Measurements from ENCODE around the gene BST1. TPM values are rescaled to one million over a fixed set of nuclear protein-coding genes. Genes with fewer than 3 reads are reported as not detected.

Gene BST1
- total and polyA plus RNA-seq, 4 donors: 4.1 to 53.5 (median 11.0) TPM

DNA sequence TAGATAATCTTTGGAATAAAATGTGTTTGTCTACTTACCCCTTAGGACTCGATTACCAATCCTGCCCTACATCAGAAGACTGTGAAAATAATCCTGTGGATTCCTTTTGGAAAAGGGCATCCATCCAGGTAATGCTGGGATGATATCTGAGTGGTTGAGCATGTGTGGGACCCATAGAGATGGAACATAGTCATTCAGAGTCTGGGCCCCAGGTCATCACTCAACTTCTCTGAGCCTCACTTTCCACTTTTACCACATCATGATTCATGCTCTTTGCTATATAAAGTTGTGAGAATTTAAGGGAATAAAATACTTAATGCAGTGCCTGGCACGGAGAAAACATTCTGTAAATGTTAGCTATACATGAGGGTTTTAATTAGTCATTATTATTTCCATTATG is 8.9 kb downstream of the BST1 start:
- ATAC-seq (ENCODE audit: insufficient read depth, low FRiP score): no peak
- no peaks in the 10 kb centered on the region for H3K36me3 ChIP-seq (ENCODE audit: control insufficient read depth in 4 of 4, insufficient read depth in 4 of 4, low read length in 4 of 4)
- no peak overlapping the region for H3K9ac ChIP-seq (ENCODE audit: insufficient read depth in 1 of 2, low read length in 2 of 2)
- no peak overlapping the region for H3K4me3 ChIP-seq
- no peak for DNase-seq
- 91 to 94% methylated on average over 2 of the region's 2 CpGs for WGBS, 2 donors
- no peaks in the 10 kb centered on the region for H3K27me3 ChIP-seq (ENCODE audit: control insufficient read depth in 3 of 3, insufficient read depth in 3 of 3, low read length in 2 of 3)
- H3K27ac ChIP-seq (ENCODE audit: low read depth in 1 of 2, low read length in 1 of 2): no peak overlapping the region
- H3K4me1 ChIP-seq (ENCODE audit: control insufficient read depth in 5 of 5, insufficient read depth in 5 of 5, low read length in 5 of 5): peaks cover 0 to 8% (median 0%) of the 10 kb centered on the region in 5 donors
- no peaks in the 10 kb centered on the region for H3K9me3 ChIP-seq (ENCODE audit: control insufficient read depth in 4 of 4, insufficient read depth in 3 of 4, low read length in 3 of 4)
- TF ChIP-seq CTCF (IDR thresholded peaks at IDR 0.05; ENCODE audit: control extremely low read depth, extremely low read depth): no peak

DNA sequence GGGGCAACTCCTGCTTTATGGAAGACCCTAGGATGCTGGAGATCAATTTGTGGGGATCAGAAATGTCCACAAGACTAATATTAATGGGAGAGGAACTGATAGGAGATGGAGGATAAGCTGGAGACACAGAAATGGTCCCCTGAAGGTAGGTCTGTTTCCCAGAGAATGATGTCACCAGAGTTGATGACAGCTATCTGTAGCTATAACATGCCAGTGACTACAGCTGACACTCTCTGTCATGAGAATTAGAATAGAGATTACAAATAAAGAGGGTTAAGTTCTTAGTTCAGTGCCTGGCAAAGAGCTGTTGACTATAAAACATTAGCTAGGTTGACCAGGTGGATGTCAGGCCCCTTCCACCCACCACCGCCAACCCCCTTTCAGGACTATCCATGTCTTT is 9.3 kb downstream of the BST1 start:
- no peak for TF ChIP-seq CTCF (IDR thresholded peaks at IDR 0.05; ENCODE audit: control extremely low read depth, extremely low read depth)
- Histone ChIP-seq H3K9ac (ENCODE audit: insufficient read depth in 1 of 2, low read length in 2 of 2) (no peak overlapping the region), H3K36me3 (ENCODE audit: control insufficient read depth in 4 of 4, insufficient read depth in 4 of 4, low read length in 4 of 4) (no peaks in the 10 kb centered on the region), H3K4me1 (ENCODE audit: control insufficient read depth in 5 of 5, insufficient read depth in 5 of 5, low read length in 5 of 5) (peaks cover 0 to 8% (median under 1%) of the 10 kb centered on the region in 5 donors), H3K27ac (ENCODE audit: low read depth in 1 of 2, low read length in 1 of 2) (no peak overlapping the region), H3K27me3 (ENCODE audit: control insufficient read depth in 3 of 3, insufficient read depth in 3 of 3, low read length in 2 of 3) (no peaks in the 10 kb centered on the region), H3K9me3 (ENCODE audit: control insufficient read depth in 4 of 4, insufficient read depth in 3 of 4, low read length in 3 of 4) (no peaks in the 10 kb centered on the region), H3K4me3 (no peak overlapping the region)
- ATAC-seq (ENCODE audit: insufficient read depth, low FRiP score): no peak
- 96 to 97% methylated on average over 1 of the region's 1 CpG for WGBS, 2 donors
- no peak for DNase-seq

DNA sequence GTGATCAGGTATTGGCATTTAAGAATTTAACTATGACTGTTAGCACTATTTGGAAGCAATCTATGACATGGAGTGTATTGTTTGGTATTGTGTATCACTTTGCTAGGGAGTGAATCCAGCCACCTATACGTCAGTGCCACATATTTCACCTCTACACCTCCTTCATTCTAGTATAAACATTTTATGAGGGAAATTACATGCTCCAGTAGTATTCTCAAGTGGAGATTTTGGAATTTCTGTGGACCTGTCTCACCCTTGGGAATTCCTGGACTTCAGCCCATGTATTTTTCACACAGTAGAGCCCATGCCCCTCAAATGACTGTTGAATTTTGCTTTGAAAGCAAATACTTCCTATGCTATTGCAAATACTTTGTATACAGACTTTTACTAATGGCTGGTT is 11.3 kb downstream of the BST1 start:
- ATAC-seq (ENCODE audit: insufficient read depth, low FRiP score): no peak
- Histone ChIP-seq H3K36me3 (ENCODE audit: control insufficient read depth in 4 of 4, insufficient read depth in 4 of 4, low read length in 4 of 4) (no peaks in the 10 kb centered on the region), H3K27ac (ENCODE audit: low read depth in 1 of 2, low read length in 1 of 2) (no peak overlapping the region), H3K4me3 (no peak overlapping the region), H3K27me3 (ENCODE audit: control insufficient read depth in 3 of 3, insufficient read depth in 3 of 3, low read length in 2 of 3) (no peaks in the 10 kb centered on the region), H3K9me3 (ENCODE audit: control insufficient read depth in 4 of 4, insufficient read depth in 3 of 4, low read length in 3 of 4) (no peaks in the 10 kb centered on the region), H3K9ac (ENCODE audit: insufficient read depth in 1 of 2, low read length in 2 of 2) (no peak overlapping the region), H3K4me1 (ENCODE audit: control insufficient read depth in 5 of 5, insufficient read depth in 5 of 5, low read length in 5 of 5) (peaks cover 0 to 11% (median 3%) of the 10 kb centered on the region in 5 donors)
- no peak for TF ChIP-seq CTCF (IDR thresholded peaks at IDR 0.05; ENCODE audit: control extremely low read depth, extremely low read depth)
- WGBS, 2 donors: 73 to 77% methylated on average over 1 of the region's 1 CpG
- DNase-seq: peak in 2 of 3 donors; percentile 33 to 43
